BLaER1 (cell line): ENCODE results near the gene GJA3.

Source experiments
- H3K27ac ChIP-seq: shearing (Covaris generic); formaldehyde crosslinking; 2 replicates; pipeline ENCODE4 v1.8.1; 2022
- H3K27me3 ChIP-seq: shearing (Covaris generic); formaldehyde crosslinking; 2 replicates; pipeline ENCODE4 v1.8.1; 2022
- H3K36me3 ChIP-seq: shearing (Covaris generic); formaldehyde crosslinking; 2 replicates; pipeline ENCODE4 v1.8.1; 2022
- H3K4me1 ChIP-seq: shearing (Covaris generic); formaldehyde crosslinking; 2 replicates; pipeline ENCODE4 v1.8.1; 2022
- H3K4me2 ChIP-seq: shearing (Covaris generic); formaldehyde crosslinking; 2 replicates; pipeline ENCODE4 v1.8.1; 2022
- H3K4me3 ChIP-seq: shearing (Covaris generic); formaldehyde crosslinking; 2 replicates; pipeline ENCODE4 v1.8.1; 2022
- H3K9ac ChIP-seq: shearing (Covaris generic); formaldehyde crosslinking; 2 replicates; pipeline ENCODE4 v1.8.1; 2022
- H3K9me3 ChIP-seq: shearing (Covaris generic); formaldehyde crosslinking; 2 replicates; pipeline ENCODE4 v1.8.1; 2022
- H4K20me1 ChIP-seq: shearing (Covaris generic); formaldehyde crosslinking; 2 replicates; pipeline ENCODE4 v1.8.1; 2022
- Cebpa-rat ChIP-seq: shearing (Covaris generic); IDR thresholded peaks from 2 replicates; pipeline ENCODE4 v1.8.1; 2022

The GJA3 gene

GRCh38 chr13:20160306-20161274, at the start of gene GJA3:
Gene GJA3 (minus strand): TSS chr13:20161052. CDS start chr13:20143288, 17,764 bp downstream.
- Histone ChIP-seq H3K4me2 (peak within 1 kb of the TSS; percentile 88), H3K9ac (0 out of 2 replicates have a peak within 1 kb of the TSS, but pooled peaks have one; percentile 5), H3K27ac (no peak within 1 kb of the TSS), H3K4me3 (peak within 1 kb of the TSS; percentile 64), H3K36me3 (no peaks in the 10 kb centered on the region), H3K9me3 (no peaks in the 10 kb centered on the region), H3K4me1 (peaks cover 35% of the 10 kb centered on the region), H3K27me3 (peaks cover 60% of the 10 kb centered on the region), H4K20me1 (peaks cover 36% of the 10 kb centered on the region)
- no peak for TF ChIP-seq Cebpa-rat

DNA sequence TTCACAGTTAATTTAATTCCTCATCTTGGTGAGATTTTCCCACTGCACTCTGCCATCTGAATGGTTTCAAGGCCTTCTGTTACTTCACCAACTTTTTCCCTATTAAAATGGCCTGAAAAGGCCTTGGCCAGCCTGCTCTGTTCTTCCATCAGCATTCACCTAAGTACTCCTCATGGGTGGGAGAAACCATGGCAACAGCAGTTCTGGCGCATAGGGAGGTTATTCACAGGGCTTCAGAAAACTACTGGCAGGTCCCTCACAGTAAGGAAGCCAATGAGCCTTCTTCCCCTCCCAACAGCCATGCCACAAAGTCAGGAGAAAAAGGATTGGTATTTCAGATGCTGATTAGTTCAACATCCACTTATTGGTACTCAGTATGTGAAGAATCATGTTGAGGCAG, 49.1 kb upstream of the GJA3 start:
- TF ChIP-seq Cebpa-rat = no peak
- no peaks in the 10 kb centered on the region for H3K36me3 ChIP-seq

GRCh38 chr13:20206698-20207235, 45.9 kb upstream of the GJA3 start:
- no peaks in the 10 kb centered on the region for H4K20me1 ChIP-seq
- TF ChIP-seq Cebpa-rat = no peak
- H3K9me3 ChIP-seq = no peaks in the 10 kb centered on the region
- H3K27ac ChIP-seq = no peak overlapping the region
- peaks cover 11% of the 10 kb centered on the region for H3K4me1 ChIP-seq
- H3K36me3 ChIP-seq = no peaks in the 10 kb centered on the region
- H3K9ac ChIP-seq = no peak overlapping the region
- H3K27me3 ChIP-seq = no peaks in the 10 kb centered on the region
- peak overlapping the region; percentile 50 for H3K4me2 ChIP-seq
- no peak overlapping the region for H3K4me3 ChIP-seq

More for the DNA sequence above, 49.1 kb upstream of the GJA3 start:
- Histone ChIP-seq H4K20me1 (no peaks in the 10 kb centered on the region), H3K27me3 (no peaks in the 10 kb centered on the region), H3K27ac (no peak overlapping the region), H3K4me2 (no peak overlapping the region), H3K9me3 (peaks cover 17% of the 10 kb centered on the region; the same call in 1 of the 2 replicates), H3K9ac (no peak overlapping the region), H3K4me1 (peaks cover 11% of the 10 kb centered on the region), H3K4me3 (no peak overlapping the region)

- Histone ChIP-seq H3K4me3 (no peak overlapping the region), H3K4me2 (peak overlapping the region; percentile 50), H3K9ac (no peak overlapping the region), H3K27ac (no peak overlapping the region), H3K9me3 (no peaks in the 10 kb centered on the region), H4K20me1 (no peaks in the 10 kb centered on the region), H3K27me3 (no peaks in the 10 kb centered on the region), H3K36me3 (no peaks in the 10 kb centered on the region), H3K4me1 (peaks cover 11% of the 10 kb centered on the region)
- TF ChIP-seq Cebpa-rat = no peak
Observed at GRCh38 chr13:20206065-20206697, 45.3 kb upstream of the GJA3 start.

DNA sequence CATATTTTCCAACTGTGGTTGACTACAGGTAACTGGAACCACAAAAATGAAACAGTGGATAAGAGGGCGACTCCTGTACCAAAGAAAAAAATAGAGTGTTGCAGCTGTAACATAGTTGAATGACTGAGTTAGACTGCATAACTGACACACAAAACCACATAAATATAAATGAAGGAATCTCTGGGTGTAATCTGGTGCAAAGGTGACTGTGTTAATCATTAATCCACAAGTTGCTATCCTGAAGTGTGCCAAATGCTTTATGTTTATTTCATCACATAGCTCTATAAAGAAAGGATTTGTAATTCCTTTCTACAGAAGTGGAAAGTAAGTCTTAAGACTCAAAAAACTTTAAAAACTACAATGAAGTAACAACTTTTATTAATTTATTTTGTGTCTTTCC, 37.9 kb upstream of the GJA3 start:
- Histone ChIP-seq H3K4me2 (no peak overlapping the region), H3K36me3 (no peaks in the 10 kb centered on the region), H3K27me3 (peaks cover 35% of the 10 kb centered on the region), H3K9me3 (no peaks in the 10 kb centered on the region), H3K4me3 (no peak overlapping the region), H3K27ac (no peak overlapping the region), H3K4me1 (peaks cover 1% of the 10 kb centered on the region), H4K20me1 (peaks cover 11% of the 10 kb centered on the region; the same call in 1 of the 2 replicates), H3K9ac (no peak overlapping the region)
- no peak for TF ChIP-seq Cebpa-rat

GRCh38 chr13:20197361-20197834, 36.5 kb upstream of the GJA3 start:
- no peaks in the 10 kb centered on the region for H3K9me3 ChIP-seq
- no peak overlapping the region for H3K27ac ChIP-seq
- no peak for TF ChIP-seq Cebpa-rat
- peaks cover 48% of the 10 kb centered on the region for H3K27me3 ChIP-seq
- no peak overlapping the region for H3K4me3 ChIP-seq
- peaks cover 24% of the 10 kb centered on the region for H4K20me1 ChIP-seq
- no peak overlapping the region for H3K4me2 ChIP-seq
- H3K9ac ChIP-seq = no peak overlapping the region
- H3K36me3 ChIP-seq = no peaks in the 10 kb centered on the region
- peaks cover 13% of the 10 kb centered on the region for H3K4me1 ChIP-seq

GRCh38 chr13:20195801-20196200, 34.9 kb upstream of the GJA3 start:
- TF ChIP-seq Cebpa-rat = no peak
- Histone ChIP-seq H3K9ac (no peak overlapping the region), H3K4me3 (no peak overlapping the region), H4K20me1 (peaks cover 32% of the 10 kb centered on the region), H3K27ac (no peak overlapping the region), H3K36me3 (no peaks in the 10 kb centered on the region), H3K9me3 (no peaks in the 10 kb centered on the region), H3K4me1 (peaks cover 19% of the 10 kb centered on the region), H3K4me2 (no peak overlapping the region), H3K27me3 (peaks cover 64% of the 10 kb centered on the region)

GRCh38 chr13:20193907-20194631, 33.2 kb upstream of the GJA3 start:
- no peaks in the 10 kb centered on the region for H3K36me3 ChIP-seq
- H3K27ac ChIP-seq = no peak overlapping the region
- TF ChIP-seq Cebpa-rat = no peak
- peaks cover 82% of the 10 kb centered on the region for H3K27me3 ChIP-seq
- peaks cover 32% of the 10 kb centered on the region for H4K20me1 ChIP-seq
- H3K9me3 ChIP-seq = no peaks in the 10 kb centered on the region
- H3K4me3 ChIP-seq = peak overlapping the region; percentile 69; the same call in 1 of the 2 replicates
- H3K9ac ChIP-seq = no peak overlapping the region
- peak overlapping the region; percentile 96 for H3K4me2 ChIP-seq
- H3K4me1 ChIP-seq = peaks cover 19% of the 10 kb centered on the region

DNA sequence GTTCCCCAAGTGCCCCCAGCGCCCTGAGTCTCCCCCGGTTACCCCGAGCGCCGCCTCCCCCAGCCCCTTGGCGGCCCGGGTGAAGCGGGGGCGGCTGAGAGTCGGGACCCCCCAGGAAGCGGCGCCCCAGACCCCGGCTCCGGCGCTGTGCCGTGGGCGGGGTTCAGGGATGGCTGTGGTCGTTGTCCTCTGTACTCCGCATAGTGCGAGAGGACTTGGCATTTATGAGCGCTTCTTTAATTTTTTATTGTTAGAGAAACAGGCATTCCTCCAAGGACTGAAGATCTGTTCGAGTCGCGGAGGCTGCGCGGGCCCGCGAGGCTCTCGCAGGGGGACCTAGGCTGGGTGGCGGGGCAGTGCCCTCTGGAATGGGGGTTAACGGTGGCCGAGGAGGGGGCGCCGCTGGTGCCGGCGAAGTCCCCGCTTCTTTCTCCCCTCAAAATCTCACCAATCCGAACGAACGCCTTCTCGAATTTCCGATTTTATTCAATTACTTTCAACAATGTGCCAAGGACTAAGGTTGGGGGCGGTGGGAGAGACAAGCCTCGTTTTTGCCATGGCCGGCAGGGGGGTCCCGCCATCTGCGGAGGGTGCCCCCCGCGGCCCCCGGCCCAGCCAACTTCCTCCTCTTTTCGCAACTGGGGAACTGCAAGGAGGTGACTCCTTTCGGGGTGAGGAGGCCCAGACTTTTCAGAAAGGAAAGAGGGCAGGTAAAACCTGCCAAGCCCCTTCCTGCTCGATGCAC, 32.5 kb upstream of the GJA3 start:
- Histone ChIP-seq H4K20me1 (peaks cover 32% of the 10 kb centered on the region), H3K4me2 (peak overlapping the region; percentile 96), H3K27ac (no peak overlapping the region), H3K4me1 (peaks cover 19% of the 10 kb centered on the region), H3K4me3 (peak overlapping the region; percentile 69), H3K9ac (no peak overlapping the region), H3K9me3 (no peaks in the 10 kb centered on the region), H3K27me3 (peaks cover 85% of the 10 kb centered on the region), H3K36me3 (no peaks in the 10 kb centered on the region)
- TF ChIP-seq Cebpa-rat = no peak
